GM18873 (cell line): ENCODE measurements around the gene RGL4.

Experiments
- ATAC-seq: cut with Tn5 transposase; IDR thresholded peaks from one replicate; pipeline ENCODE4 v1.9.1; 2021; ENCODE audit warnings: mild to moderate bottlenecking, moderate library complexity, moderate number of reproducible peaks; ENCODE audit not compliant: unreplicated experiment, low FRiP score

Gene RGL4

DNA sequence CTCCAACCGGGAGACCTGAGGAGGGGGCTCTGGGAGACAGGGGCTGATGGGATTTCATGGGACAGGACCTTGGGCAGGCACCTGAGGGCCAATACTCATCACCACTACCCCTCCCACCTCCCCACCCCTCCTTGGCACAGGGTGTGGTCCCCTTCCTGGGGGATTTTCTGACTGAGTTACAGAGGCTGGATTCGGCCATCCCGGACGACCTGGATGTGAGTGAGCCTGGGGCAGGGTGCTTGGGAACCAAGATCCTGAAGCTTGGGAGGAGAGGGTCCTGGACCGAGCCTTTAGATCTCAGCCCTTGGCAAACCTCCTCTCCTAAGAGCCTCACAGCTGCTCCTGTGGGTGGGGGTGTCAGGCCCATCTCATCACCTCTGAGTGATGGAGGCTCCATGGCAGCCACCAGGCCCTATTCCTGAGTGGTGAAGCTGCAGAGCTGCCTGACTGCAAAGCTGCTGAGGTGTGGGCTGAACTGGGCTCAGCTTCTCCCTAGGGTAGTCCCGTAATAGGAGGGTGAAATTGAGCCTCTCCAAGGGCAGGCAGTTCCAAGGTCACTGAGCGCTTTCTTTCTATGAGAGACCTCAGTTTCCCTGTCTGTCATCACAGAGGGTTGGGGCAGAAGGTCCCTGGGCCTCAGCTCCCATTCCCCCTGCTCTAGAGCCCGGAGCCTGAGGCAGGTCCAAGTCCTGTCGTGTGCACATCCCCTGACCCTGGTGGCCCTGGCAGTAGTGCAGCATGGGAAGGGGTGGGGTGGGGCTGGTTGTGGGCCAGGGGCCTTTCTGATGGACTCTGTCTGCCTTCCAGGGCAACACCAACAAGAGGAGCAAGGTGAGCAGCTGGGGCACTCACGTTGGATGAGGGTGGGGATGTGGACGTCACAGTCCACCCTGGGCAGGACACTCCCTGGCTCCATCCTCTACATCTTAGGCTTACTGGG, 6.5 kb downstream of the RGL4 start:
- no peak for ATAC-seq

DNA sequence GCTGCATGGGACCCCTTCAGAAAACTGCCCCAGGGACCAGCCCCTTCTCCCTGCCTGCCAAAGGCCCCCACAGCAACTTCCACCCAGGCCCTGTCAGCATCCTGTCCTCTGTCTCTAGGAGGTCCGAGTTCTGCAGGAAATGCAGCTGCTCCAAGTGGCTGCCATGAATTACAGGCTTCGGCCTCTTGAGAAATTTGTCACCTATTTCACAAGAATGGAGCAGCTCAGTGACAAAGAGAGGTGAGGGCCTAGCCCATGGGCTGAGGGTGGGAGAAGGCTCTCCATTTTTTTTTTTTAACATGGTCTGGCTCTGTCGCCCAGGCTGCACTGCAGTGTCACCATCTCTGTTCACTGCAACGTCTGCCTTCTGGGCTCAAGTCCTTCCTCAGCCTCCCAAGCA, 7.3 kb downstream of the RGL4 start:
- ATAC-seq, result no peak

DNA sequence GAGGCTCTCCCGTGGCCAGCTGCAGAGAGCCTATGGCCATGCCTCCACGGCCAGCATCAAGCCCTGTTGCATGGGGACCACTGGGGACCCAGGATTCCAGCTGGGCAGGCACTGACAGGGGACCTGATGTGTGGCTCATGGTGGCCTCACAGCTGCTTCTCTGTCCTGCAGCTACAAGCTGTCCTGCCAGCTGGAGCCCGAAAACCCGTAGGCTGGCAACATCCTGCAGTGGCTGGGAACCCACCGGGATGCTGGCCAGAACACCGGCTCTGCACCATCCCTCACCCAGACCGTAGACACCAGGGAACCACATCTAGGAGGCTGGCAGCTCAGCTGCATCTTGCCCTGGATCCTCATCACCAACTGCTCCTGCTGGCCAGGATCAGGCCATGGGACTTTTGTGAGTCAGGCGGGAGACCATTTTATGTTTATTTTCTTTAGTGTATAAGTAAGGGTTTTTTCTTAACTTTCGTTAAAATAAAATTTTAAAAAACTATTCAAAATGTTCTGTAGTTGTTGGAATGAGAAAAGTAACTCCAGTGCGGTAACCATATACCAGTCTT, 7.9 kb downstream of the RGL4 start:
- no peak for ATAC-seq

DNA sequence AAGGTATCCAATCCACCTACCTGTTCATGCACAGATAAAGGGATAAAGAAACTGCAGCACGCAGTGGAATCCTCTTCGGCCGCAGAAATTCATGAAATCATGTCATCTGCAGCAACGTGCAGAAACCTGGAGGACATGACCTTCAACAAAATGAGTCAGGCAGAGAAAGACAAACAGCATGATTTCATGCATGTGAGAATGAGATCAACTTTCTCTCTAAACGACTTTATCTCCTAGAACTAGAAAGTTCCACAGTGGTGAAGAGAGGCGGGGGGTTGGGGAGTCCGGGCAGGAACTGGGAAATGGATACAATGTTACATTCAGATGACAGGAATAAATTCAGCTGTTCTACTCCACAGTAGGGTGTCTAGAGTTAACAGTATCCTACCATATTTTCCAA, 9.9 kb downstream of the RGL4 start:
- no peak for ATAC-seq

DNA sequence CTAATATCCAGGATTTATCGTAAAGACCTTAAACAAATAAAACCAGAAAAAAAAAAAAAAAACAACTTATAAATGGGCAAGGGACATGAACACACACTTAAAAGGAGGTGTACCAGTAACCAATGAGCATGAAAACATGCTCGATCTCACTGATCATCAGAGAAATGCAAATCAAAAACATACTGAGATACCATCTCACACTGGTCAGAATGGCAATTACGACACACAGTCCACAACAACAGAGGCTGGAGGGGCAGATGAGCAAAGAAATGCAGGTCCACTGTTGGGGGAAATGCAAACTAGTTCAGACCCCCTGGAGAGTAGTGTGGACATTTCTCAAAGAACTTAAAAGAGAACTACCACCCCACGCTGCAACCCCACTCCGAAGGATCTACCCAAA, 13.2 kb downstream of the RGL4 start:
- no peak for ATAC-seq

DNA sequence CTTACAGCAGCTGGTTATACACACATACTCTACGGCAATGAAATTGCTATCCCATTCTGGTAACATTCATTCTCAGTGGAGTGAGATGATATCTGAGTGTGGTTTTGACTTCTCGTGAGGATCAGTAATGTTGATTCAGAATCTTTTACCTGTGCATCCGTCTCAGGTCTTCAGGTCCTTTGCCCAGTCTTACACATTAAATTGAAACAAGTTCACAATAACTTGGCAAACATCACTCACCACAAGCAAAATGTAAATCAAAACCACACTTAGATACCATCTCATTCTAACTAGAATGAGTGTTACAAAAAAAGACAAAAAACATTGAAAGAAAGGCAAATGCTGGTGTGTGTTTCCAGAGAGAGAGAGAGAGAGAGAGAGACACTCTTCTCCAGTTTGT, 14.0 kb downstream of the RGL4 start:
- ATAC-seq, result no peak

DNA sequence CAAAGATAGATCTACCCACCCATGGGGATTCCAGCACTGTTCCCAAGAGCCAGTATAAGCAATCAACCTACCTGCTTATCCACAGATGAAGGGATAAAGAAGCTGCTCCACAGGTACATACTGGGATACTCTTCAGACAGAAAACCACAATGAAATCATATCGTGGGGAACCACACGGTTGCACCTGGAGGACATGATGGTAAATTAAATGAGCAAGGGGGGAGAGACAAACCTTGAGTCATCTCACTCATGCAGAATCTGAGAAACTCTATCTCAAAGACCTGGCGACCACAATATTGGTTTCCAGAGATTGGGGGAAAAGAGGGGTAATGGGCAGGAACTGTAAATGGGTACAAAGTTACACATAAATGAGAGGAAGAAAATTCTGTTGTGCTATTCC, 14.5 kb downstream of the RGL4 start:
- no peak for ATAC-seq

DNA sequence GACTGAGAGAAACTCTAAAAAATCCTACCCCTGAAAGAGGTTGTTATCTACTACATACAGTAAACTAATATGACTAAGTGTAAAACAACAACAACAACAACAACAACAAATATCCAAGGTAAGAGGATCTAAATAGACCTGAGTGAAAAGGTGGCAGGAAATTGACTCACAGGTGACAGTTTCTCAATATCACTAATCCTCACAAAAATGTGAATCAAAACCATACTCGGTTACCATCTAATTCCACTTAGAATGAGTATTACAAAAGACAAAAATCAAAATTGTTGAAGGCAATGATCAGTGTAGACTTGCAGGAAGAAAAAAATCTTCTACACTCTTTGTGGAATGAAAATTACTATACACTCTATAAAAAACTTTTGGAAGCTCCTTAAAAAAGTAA, 17.5 kb downstream of the RGL4 start:
- ATAC-seq, result no peak

DNA sequence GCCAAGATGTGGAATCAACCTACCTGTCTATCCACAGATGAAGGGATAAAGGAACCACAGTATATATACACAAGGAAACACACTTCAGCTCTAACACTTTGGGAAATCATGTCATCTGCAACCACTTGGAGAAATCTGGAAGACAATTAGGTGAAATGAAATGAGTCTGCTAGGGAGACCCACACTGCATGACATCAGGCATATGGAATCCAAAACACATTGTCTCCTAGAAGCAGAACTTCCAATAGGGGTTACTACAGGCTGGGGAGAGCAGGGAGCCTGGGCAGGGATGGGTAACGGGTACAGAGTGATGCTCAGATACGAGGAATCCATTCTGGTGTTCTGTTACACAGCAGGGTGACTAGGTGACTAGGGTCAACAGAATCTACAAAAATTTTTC, 18.3 kb downstream of the RGL4 start:
- no peak for ATAC-seq

DNA sequence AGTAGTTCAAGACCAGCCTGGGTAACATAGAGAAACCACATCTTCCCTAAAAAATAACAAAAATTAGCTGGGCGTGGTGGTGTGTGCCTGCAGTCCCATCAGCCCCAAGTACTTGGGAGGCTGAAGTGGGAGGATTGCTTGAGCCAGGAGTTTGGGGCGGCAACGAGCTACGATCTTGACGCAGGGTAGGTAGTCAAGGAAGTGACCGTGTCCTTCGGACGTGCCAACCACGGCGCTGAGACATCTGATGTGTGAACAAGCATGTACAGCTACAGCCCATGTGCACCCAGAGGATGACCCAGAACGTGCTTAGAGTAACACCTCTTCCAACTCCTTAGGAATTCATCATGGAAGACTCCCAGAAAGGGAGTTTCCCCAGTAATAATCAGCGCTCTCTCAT, 21.4 kb downstream of the RGL4 start:
- ATAC-seq, result no peak

DNA sequence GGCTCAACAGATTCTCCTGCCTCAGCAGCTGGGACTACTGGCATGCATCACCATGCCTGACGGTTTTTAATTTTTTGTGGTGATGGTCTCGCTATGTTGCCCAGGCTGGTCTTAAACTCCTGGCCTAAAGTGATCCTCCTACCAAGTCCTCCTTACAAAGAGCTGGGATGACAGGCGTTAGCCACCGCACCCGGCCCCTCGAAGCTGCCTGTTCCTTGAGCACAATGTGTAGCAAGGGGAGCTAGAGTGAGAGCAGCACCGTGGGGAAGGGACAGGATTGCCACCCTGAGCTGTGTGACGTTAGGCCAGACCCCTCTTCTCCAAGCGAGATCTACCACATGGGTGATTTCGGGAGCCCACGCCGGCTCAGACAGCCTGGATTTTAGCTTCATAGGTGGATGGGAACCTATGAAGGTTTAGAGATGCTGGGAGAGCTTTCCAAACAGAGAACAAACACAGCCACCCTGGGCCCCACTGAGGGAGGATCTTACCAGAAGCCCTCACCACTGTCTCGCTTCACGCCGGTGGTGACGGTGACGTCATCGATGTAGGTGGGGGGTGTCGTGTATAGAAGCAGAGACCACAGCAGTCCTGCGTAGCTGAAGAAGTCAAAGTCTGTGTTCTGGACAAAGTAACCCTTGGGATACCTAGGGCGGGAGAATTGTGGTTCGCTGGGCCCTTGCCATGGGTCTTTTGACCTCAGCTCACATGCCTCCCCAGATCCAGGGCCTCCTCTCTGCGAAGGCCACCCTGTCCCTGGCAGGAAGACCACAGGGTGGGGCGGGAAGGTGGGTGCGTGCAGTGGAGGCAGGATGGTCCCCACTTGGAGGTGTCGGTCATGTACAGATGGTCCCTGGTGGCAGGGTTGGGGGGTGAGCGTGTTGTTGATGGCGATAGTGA, 23.1 kb downstream of the RGL4 start:
- ATAC-seq, result no peak

DNA sequence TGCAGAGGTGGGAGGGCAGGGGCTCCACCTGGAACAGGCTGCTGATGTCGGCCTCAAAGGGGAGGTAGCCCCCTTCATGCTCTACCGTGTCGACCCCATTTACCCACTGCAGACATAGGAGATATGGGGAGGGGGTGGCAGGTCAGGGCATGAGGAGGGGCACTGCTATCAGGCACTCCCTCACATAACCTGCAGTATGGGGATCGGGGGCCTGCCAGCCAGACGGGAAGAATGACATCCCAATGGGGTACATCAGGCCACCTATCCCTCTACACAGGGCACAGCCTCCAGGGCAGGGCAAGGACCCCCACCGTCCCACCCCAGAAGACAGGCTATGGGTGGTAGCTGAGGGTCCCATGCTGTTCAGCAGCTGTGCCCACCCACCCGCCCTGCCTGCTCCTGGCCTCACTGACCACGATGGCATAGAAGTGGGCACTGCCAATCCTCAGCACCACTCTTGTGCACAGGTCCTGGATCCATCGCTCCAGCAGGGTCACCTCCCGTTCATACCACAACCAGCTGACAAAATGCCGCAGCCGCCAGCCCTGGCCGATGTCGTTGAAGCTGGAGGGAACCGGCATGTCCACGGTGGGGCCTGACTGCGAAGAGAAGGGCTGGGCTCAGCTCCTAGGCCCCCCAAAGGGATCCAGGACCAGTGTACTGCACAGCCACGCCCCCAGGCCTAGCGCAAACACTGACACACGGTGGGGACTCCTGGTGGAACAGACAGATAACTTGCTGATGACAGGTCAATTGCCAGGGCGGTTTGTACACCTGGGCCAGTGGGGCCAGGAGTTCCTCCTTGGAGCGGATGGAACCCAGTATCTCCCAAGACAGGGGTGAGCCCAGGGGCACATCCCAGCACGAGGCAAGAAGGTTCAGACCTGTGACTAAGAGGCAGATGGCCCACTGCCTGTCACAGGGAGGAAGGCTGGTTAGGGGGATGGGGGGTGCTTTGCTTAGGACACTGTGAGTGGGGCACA, 24.1 kb downstream of the RGL4 start:
- no peak for ATAC-seq

DNA sequence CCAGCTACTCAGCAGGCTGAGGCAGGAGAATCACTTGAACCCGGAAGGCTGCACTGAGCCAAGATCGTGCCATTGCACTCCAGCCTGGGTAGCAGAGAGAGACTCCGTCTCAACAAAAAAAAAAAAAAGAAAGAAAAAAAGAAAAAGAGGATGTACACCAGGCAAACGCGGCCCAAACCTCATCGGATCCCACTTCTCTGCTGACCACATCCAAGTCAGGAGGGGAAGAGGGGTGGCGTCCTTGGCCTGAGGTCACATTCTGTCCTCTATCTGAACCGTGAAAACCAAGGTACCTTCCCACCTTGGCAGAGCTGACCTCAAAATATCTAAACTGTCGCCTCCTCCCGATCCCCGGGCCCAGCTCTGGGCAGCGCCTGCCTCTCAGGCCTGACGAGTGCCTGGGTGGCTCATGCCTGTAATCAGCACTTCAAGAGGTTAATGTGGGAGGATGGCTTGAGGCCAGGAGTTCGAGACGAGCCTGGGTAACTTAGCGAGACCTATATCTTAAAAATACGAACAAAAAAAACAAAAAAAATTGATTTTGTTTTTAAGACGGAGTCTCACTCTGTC, 25.1 kb downstream of the RGL4 start:
- ATAC-seq, result no peak

DNA sequence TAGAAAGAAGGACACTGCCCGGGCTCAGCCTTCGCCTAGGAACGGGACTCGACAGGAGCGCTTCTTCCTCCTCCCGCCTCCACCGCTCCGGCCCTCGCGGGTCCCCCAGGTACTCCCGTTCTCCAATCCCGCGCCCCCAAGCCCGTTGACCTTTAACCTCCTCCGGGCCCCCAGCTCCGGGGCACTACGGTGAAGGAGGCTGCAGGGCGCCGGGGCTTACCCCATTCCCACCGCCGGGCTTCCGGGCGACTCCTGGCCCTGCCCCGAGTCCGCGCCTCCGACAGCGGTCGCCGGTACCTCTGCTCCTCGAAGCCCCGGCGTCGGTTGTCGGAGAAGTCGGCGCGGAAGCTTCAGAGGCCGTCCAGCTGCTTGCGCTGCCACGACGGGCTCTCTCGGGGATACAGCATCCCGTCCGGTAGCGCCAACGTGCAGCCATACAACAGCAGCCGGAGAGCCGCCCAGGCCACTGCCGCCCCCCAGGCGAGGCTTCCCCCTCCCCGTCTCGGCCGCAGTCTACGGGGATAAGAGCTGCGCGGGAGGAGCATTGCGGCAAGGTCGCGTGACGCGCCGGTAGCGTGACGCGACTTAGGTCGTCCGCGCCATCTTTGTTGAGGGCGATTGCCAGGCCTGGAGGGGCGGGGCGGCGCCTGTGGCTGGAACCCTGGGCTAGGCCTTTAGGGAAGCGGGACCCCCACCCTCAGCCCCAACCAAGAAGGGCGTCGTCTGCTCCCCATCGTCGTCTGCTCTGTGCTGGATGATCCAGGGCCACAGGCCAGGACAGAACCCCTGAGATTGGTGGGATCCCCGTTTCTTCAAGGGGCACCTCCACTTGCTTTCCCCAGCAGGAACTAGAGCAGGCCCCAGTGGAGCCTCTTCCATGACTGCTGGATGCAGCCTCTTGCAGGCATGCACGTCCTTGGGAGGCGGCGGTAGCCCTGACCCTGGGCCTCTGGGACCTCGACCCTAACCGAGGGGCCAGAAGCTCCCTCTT, 26.3 kb downstream of the RGL4 start:
- ATAC-seq, result peak; percentile 53

DNA sequence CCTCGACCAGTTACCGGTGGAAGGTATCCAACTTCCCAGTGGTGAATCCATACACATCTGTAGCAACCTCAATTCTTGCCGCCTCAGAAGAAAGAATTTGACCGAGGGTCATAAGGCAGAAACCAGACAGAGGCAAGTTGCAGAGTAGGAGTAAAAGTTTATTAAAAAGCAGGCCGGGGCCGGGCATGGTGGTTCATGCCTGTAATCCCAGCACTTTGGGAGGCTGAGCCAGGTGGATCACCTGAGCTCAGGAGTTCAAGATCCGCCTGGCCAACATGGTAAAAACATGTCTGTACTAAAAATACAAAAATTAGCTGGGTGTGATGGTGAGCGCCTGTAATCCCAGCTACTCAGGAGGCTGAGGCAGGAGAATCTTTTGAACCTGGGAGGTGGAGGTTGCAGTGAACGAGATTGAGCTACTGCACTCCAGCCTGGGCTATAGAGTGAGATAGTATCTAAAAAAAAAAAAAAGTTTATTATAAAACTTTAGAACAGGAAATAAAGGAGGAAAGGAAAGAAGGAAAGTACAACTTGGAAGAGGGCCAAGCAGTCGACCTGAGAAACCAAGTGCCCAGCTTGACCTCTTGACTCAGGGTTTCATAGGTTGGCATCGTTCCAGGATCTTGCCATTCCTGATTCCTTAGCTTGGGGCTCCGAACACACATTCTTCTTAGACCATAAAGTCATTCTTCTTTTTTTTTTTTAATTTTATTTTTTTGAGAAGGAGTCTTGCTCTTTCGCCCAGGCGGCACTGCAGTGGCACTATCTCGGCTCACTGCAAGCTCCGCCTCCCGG, 27.8 kb downstream of the RGL4 start:
- no peak for ATAC-seq

DNA sequence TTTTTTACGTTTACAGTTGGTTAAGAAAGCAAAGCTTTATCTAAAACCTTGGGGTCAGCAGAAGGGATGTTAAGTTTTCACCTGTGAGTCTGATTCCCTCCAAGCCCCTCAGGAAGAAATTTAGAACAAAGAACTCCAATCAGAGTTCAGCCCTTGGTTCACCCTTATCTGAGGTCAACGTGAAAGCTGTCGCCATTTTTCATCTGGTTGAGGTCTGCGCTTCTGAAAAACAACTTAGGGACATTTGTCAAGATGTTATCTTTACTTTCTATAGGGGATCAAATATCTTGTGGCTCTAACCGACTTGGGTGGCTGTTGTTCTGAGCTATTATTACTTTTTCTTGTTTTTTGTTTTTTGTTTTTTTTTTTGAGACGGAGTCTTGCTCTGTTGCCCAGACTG, 30.0 kb downstream of the RGL4 start:
- no peak for ATAC-seq

DNA sequence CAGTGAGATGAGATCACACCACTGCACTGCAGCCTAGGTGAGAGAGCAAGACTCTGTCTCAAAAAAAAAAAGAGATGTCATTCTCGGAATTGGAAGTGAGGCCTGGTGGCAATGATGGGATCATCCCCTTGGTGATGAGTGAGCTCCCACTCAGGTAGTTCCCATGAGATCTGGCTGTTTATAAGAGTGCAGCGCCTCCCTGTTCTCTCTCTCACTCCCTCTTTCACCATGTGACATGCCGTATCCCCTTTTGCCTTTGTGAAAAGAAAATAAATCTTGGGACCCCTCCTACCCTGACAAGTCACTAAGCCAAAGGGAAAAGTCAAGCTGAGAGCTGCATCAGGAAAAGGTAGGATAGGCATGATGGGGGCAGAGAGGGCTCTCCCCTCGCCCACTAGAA, 31.3 kb downstream of the RGL4 start:
- no peak for ATAC-seq

DNA sequence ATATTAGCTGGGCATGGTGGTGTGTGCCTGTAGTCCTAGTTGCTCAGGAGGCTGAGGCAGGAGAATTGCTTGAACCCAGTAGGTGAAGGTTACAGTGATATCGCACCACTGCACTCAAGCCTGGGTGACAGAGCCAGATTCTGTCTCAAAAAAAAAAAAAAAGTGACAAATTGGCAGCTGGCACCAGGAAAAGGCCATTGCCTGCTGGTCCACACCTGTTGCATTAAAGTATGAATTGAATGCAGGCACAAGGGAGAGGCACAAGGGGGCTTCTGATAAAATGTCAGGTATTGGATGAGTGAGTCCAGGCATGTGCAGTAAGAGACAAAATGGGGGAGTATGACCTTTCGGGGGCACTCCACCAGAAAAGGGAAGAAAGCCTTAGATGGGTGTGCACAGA, 31.9 kb downstream of the RGL4 start:
- no peak for ATAC-seq
